Panc1 (cell line): ENCODE results near the gene SECTM1. TPM values are rescaled to one million over a fixed set of nuclear protein-coding genes. Genes with fewer than 3 reads are reported as not detected.

Source experiments
- ATAC-seq: fragments of 200-7000 bp; cut with Tn5 transposase; 2 replicates; pipeline ENCODE4 v1.9.1; 2020; ENCODE audit warnings: mild to moderate bottlenecking, moderate library complexity
- BruUV-seq: library from RNA; stranded (reverse); fragments of 400-500 nt; replicated peaks from 2 replicates; lab custom pipeline; 2021; lab: Mats Ljungman, UMichigan
- CTCF ChIA-PET: fragments of 300-600 bp; sonication (Branson Sonifier 250); formaldehyde crosslinking; loops from one replicate; lab custom pipeline; 2022; ENCODE audit warnings: antibody characterized with exemption; lab: Charles Lee
- POLR2A ChIA-PET: fragments of 300-600 bp; sonication (Branson Sonifier 250); formaldehyde crosslinking; loops from one replicate; lab custom pipeline; 2022; ENCODE audit warnings: antibody characterized with exemption; lab: Charles Lee
- DNase-seq: peaks from one replicate; pipeline ENCODE4 v3.0.0-alpha.2; 2010; ENCODE audit warnings: low read depth, low spot score
- H3K27ac ChIP-seq: 2 replicates; pipeline ENCODE4 v1.5.1; 2011; ENCODE audit warnings: mild to moderate bottlenecking, low read length, inconsistent platforms
- H3K27me3 ChIP-seq: fragments of 200-500 bp; sonication (Bioruptor generic); 2 replicates; pipeline ENCODE4 v1.6.0; 2014; ENCODE audit warnings: low read length, inconsistent platforms; ENCODE audit not compliant: control insufficient read depth, insufficient read depth
- H3K36me3 ChIP-seq: fragments of 200-500 bp; sonication (Bioruptor generic); 2 replicates; pipeline ENCODE4 v1.5.1; 2014; ENCODE audit warnings: inconsistent platforms, mild to moderate bottlenecking, low read length, moderate library complexity; ENCODE audit not compliant: control insufficient read depth, insufficient read depth
- H3K4me1 ChIP-seq: 2 replicates; pipeline ENCODE4 v1.5.1; 2011; ENCODE audit warnings: inconsistent platforms, mild to moderate bottlenecking, low read length, moderate library complexity; ENCODE audit not compliant: control insufficient read depth, insufficient read depth
- H3K4me3 ChIP-seq, 2 experiments: 2 replicates each; pipeline ENCODE4 v1.5.1; 2011 to 2012; ENCODE audit warnings: low read depth in 2 of 2, low read length in 2 of 2, mild to moderate bottlenecking in 2 of 2, inconsistent platforms in 1 of 2, moderate library complexity in 1 of 2
- H3K9me3 ChIP-seq: fragments of 200-500 bp; sonication (Bioruptor generic); 2 replicates; pipeline ENCODE4 v1.5.1; 2014; ENCODE audit warnings: low read depth, mild to moderate bottlenecking, inconsistent platforms, low read length, moderate library complexity; ENCODE audit not compliant: control insufficient read depth, insufficient read depth
- CTCF ChIP-seq: fragments of 450-650 bp; IDR thresholded peaks from 2 replicates; pipeline ENCODE4 v1.5.1; 2017; ENCODE audit warnings: mild to moderate bottlenecking
- POLR2AphosphoS5 ChIP-seq: IDR thresholded peaks from 2 replicates; pipeline ENCODE4 v1.6.1; 2012; ENCODE audit warnings: mild to moderate bottlenecking, low read depth, low read length, moderate library complexity
- REST ChIP-seq, 2 experiments: IDR thresholded peaks; 2 replicates each; pipeline ENCODE4 v1.6.1; 2011 to 2012; ENCODE audit warnings: low read depth in 2 of 2, control low read depth in 1 of 2, low read length in 1 of 2, mild to moderate bottlenecking in 1 of 2, moderate library complexity in 1 of 2; ENCODE audit not compliant: insufficient read depth in 1 of 2
- SIN3A ChIP-seq: IDR thresholded peaks from 2 replicates; pipeline ENCODE4 v1.6.1; 2012; ENCODE audit warnings: low read depth, mild to moderate bottlenecking, low read length, moderate library complexity, borderline replicate concordance; ENCODE audit not compliant: insufficient read depth
- TCF7L2 ChIP-seq: IDR thresholded peaks from 2 replicates; pipeline ENCODE4 v1.6.1; 2011; ENCODE audit warnings: mild to moderate bottlenecking, low read depth, low read length, inconsistent platforms
- in situ Hi-C: cut with HindIII; loops from 2 replicates; pipeline ENCODE4 v1.10.0; 2016; ENCODE audit warnings: low sequenced_read_pairs, low pct_unique_long_range_greater_than_20kb
- intact Hi-C: fragments of 100-400 bp; cut with micrococcal nuclease; formaldehyde crosslinking; loops from one replicate; pipeline ENCODE4 v1.10.0; 2022; ENCODE audit not compliant: unreplicated experiment
- total RNA-seq: library from RNA; stranded (reverse); gene quantifications from one replicate; pipeline ENCODE4 v1.2.1, GENCODE V29; 2021; ENCODE audit not compliant: unreplicated experiment

Gene SECTM1
- total RNA-seq, 1 experiment from 2014 or later, result 5.4 TPM

GRCh38 chr17:82344175-82344907 is 10.8 kb upstream of the SECTM1 start:
- no peak for TF ChIP-seq TCF7L2
- TF ChIP-seq SIN3A, result no peak
- Histone ChIP-seq H3K9me3 (no peaks in the 10 kb centered on the region), H3K36me3 (no peaks in the 10 kb centered on the region), H3K27ac (no peak overlapping the region), H3K27me3 (no peaks in the 10 kb centered on the region), H3K4me1 (peaks cover 42% of the 10 kb centered on the region), H3K4me3 (no peak overlapping the region)
- in situ Hi-C loops, result loop anchor here (10.0 kb wide), 1 partner anchor 50 kb away; no protein-coding TSS in a partner anchor
- ATAC-seq (no peak), DNase-seq (no peak)
- POLR2A ChIA-PET, result interaction anchor here (0.7 kb wide), 1 partner anchor 73 kb away, joined by 4 read pairs; no protein-coding TSS in a partner anchor
- CTCF ChIA-PET, result no interaction called here
- intact Hi-C loops, result no loop called here
- no TSS peak for BruUV-seq

GRCh38 chr17:82343560-82343959 is 10.0 kb upstream of the SECTM1 start:
- no peak for TF ChIP-seq TCF7L2
- TF ChIP-seq REST (IDR thresholded peaks at IDR 0.05; ENCODE audit: insufficient read depth in 1 of 2, low read depth in 2 of 2, low read length in 1 of 2), result no peak
- no peak for TF ChIP-seq CTCF
- no peak for TF ChIP-seq SIN3A
- TF ChIP-seq POLR2AphosphoS5, result no peak
- BruUV-seq, result no TSS peak
- ATAC-seq (no peak), DNase-seq (no peak)
- POLR2A ChIA-PET, result interaction anchor here (0.7 kb wide), 1 partner anchor 74 kb away, joined by 4 read pairs; no protein-coding TSS in a partner anchor
- Histone ChIP-seq H3K4me3 (no peak overlapping the region), H3K36me3 (no peaks in the 10 kb centered on the region), H3K4me1 (peaks cover 41% of the 10 kb centered on the region), H3K27ac (no peak overlapping the region), H3K27me3 (no peaks in the 10 kb centered on the region), H3K9me3 (no peaks in the 10 kb centered on the region)
- intact Hi-C loops, result no loop called here
- in situ Hi-C loops, result loop anchor here (10.0 kb wide), 1 partner anchor 49 kb away; no protein-coding TSS in a partner anchor
- CTCF ChIA-PET, result no interaction called here
